ENCODE results near the gene AMMECR1L. TPM values are rescaled to one million over a fixed set of nuclear protein-coding genes. Genes with fewer than 3 reads are reported as not detected.
"Not testable (repeated sequence)": the region's sequence is repeated elsewhere in the genome, so short reads cannot be mapped to it uniquely, and the experiment has no call there.

Gene AMMECR1L
- total RNA-seq (ENCODE audit: unreplicated experiment) = 25.2 TPM
- long read RNA-seq, partial matches to known transcripts = 0 of 3 reads
- long read RNA-seq, other reads (novel, unspliced or antisense) = 3 of 3 reads

GRCh38 chr2:127885780-127886592 lies at the start of gene AMMECR1L:
TSS of gene AMMECR1L (minus strand) at chr2:127885956. CDS start at chr2:127874234, 11,722 bp downstream.
- not testable (repeated sequence) for H3K9me3 Mint-ChIP-seq (ENCODE audit: unreplicated experiment); H3K36me3 Mint-ChIP-seq (ENCODE audit: unreplicated experiment)
- peak within 1 kb of the TSS; percentile 95 for H3K4me3 Mint-ChIP-seq (ENCODE audit: unreplicated experiment)

GRCh38 chr2:127935337-127935736 lies 49.6 kb upstream of the AMMECR1L start:
- Mint-ChIP-seq H3K36me3 (ENCODE audit: unreplicated experiment) (no peaks in the 10 kb centered on the region), H3K27me3 (ENCODE audit: unreplicated experiment) (no peaks in the 10 kb centered on the region), H3K4me3 (ENCODE audit: unreplicated experiment) (no peak overlapping the region), H3K27ac (ENCODE audit: unreplicated experiment) (no peak overlapping the region), H3K4me1 (ENCODE audit: low read depth, unreplicated experiment) (no peaks in the 10 kb centered on the region), H3K9me3 (ENCODE audit: unreplicated experiment) (no peaks in the 10 kb centered on the region)
- no peak for TF ChIP-seq CTCF (IDR thresholded peaks at IDR 0.05; ENCODE audit: partially characterized antibody, unreplicated experiment)
- DNase-seq = no peak

More at GRCh38 chr2:127885780-127886592, at the start of gene AMMECR1L:
- not testable (repeated sequence) for H3K27me3 Mint-ChIP-seq (ENCODE audit: unreplicated experiment)
- Mint-ChIP-seq H3K27ac (ENCODE audit: unreplicated experiment) (peak within 1 kb of the TSS; percentile 68), H3K4me1 (ENCODE audit: low read depth, unreplicated experiment) (peaks cover 11% of the 10 kb centered on the region)
- peak; percentile 77 for DNase-seq

DNA sequence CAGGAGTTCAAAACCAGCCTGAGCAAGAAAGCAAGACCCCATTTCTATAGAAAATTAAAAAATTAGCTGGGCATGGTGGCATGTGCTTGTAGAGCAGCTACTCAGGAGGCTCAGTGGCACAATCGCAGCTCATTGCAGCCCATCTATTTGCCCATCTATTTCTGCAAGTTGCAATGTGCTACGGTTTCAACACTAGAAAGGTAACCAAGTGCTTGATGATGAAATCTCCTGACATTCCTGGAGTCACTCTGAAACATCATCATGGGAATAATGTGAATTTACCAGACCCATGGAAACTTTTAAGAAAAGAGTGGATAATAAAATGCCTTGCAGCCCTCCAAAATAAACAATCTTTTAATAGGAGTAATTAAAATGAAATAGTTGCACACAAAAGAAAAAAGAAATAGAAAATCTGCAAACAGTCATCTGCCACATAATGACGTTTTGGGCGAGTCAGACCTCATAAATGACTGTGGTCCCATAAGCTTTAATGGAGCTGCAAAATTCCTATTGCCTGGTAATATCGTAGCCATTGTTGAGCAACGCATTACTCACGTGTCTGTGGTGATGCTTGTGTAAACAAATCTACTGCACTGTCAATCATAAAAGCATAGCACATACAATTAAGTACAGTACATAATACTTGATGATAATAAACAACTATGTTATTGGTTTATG lies 46.6 kb upstream of the AMMECR1L start:
- no peak overlapping the region for H3K27ac Mint-ChIP-seq (ENCODE audit: unreplicated experiment)
- TF ChIP-seq CTCF (IDR thresholded peaks at IDR 0.05; ENCODE audit: partially characterized antibody, unreplicated experiment) = no peak
- no peaks in the 10 kb centered on the region for H3K27me3 Mint-ChIP-seq (ENCODE audit: unreplicated experiment)
- no peak for DNase-seq
- no peaks in the 10 kb centered on the region for H3K4me1 Mint-ChIP-seq (ENCODE audit: low read depth, unreplicated experiment)
- H3K9me3 Mint-ChIP-seq (ENCODE audit: unreplicated experiment) = no peaks in the 10 kb centered on the region
- no peak overlapping the region for H3K4me3 Mint-ChIP-seq (ENCODE audit: unreplicated experiment)
- H3K36me3 Mint-ChIP-seq (ENCODE audit: unreplicated experiment) = no peaks in the 10 kb centered on the region

- no peak for DNase-seq
- no peak for TF ChIP-seq CTCF (IDR thresholded peaks at IDR 0.05; ENCODE audit: partially characterized antibody, unreplicated experiment)
Measured at GRCh38 chr2:127929449-127929848, 43.7 kb upstream of the AMMECR1L start.

GRCh38 chr2:127927384-127927783 lies 41.6 kb upstream of the AMMECR1L start:
- H3K27me3 Mint-ChIP-seq (ENCODE audit: unreplicated experiment) = no peaks in the 10 kb centered on the region
- H3K4me1 Mint-ChIP-seq (ENCODE audit: low read depth, unreplicated experiment) = no peaks in the 10 kb centered on the region
- H3K9me3 Mint-ChIP-seq (ENCODE audit: unreplicated experiment) = no peaks in the 10 kb centered on the region
- no peaks in the 10 kb centered on the region for H3K36me3 Mint-ChIP-seq (ENCODE audit: unreplicated experiment)
- TF ChIP-seq CTCF (IDR thresholded peaks at IDR 0.05; ENCODE audit: partially characterized antibody, unreplicated experiment) = no peak
- no peak for DNase-seq
- no peak overlapping the region for H3K4me3 Mint-ChIP-seq (ENCODE audit: unreplicated experiment)
- H3K27ac Mint-ChIP-seq (ENCODE audit: unreplicated experiment) = no peak overlapping the region

More at GRCh38 chr2:127929449-127929848, 43.7 kb upstream of the AMMECR1L start:
- H3K4me3 Mint-ChIP-seq (ENCODE audit: unreplicated experiment) = no peak overlapping the region
- H3K27ac Mint-ChIP-seq (ENCODE audit: unreplicated experiment) = no peak overlapping the region
- H3K36me3 Mint-ChIP-seq (ENCODE audit: unreplicated experiment) = no peaks in the 10 kb centered on the region
- no peaks in the 10 kb centered on the region for H3K27me3 Mint-ChIP-seq (ENCODE audit: unreplicated experiment)
- H3K4me1 Mint-ChIP-seq (ENCODE audit: low read depth, unreplicated experiment) = no peaks in the 10 kb centered on the region
- no peaks in the 10 kb centered on the region for H3K9me3 Mint-ChIP-seq (ENCODE audit: unreplicated experiment)
